Activated naive CD8-positive, alpha-beta T cell treated with anti-CD3 and anti-CD28 coated beads, Interleukin-2, amount 50 U/mL, for 24 hours (primary cell): ENCODE results near the gene FGF12.

ENCODE experiments used
- ATAC-seq: fragments of 150-1000 bp; cut with Tn5 transposase; one replicate; pipeline ENCODE4 v1.10.0; 2021
- DNase-seq: peaks from one replicate; pipeline ENCODE4 v3.0.0; 2021
- H3K27ac Mint-ChIP-seq: one replicate; pipeline ENCODE4 v1.8.0; 2021; ENCODE audit warnings: mild to moderate bottlenecking, mixed read lengths
- H3K27me3 Mint-ChIP-seq: one replicate; pipeline ENCODE4 v1.8.0; 2021; ENCODE audit warnings: mixed read lengths
- H3K36me3 Mint-ChIP-seq: one replicate; pipeline ENCODE4 v1.8.0; 2021; ENCODE audit warnings: low read depth, mixed read lengths
- H3K4me1 Mint-ChIP-seq: one replicate; pipeline ENCODE4 v1.8.0; 2021; ENCODE audit warnings: mixed read lengths
- H3K4me3 Mint-ChIP-seq: one replicate; pipeline ENCODE4 v1.8.0; 2021; ENCODE audit warnings: mild to moderate bottlenecking, moderate library complexity, mixed read lengths
- H3K9me3 Mint-ChIP-seq: one replicate; pipeline ENCODE4 v1.8.0; 2021; ENCODE audit warnings: mixed read lengths

Gene FGF12

GRCh38 chr3:192409838-192410683 is 317.3 kb downstream of the FGF12 start:
- no peak for ATAC-seq
- no peak overlapping the region for H3K4me3 Mint-ChIP-seq
- H3K27me3 Mint-ChIP-seq, result peaks cover 40% of the 10 kb centered on the region

GRCh38 chr3:192409201-192409837 is 318.0 kb downstream of the FGF12 start:
- no peak for DNase-seq
- Mint-ChIP-seq H3K27me3 (peaks cover 40% of the 10 kb centered on the region), H3K36me3 (no peaks in the 10 kb centered on the region), H3K4me3 (no peak overlapping the region), H3K9me3 (no peaks in the 10 kb centered on the region), H3K27ac (no peak overlapping the region), H3K4me1 (peaks cover 2% of the 10 kb centered on the region)
- ATAC-seq, result peak; percentile 17

More at GRCh38 chr3:192409838-192410683, 317.3 kb downstream of the FGF12 start:
- no peak overlapping the region for H3K27ac Mint-ChIP-seq
- peaks cover 2% of the 10 kb centered on the region for H3K4me1 Mint-ChIP-seq
- no peak for DNase-seq
- H3K36me3 Mint-ChIP-seq, result no peaks in the 10 kb centered on the region
- H3K9me3 Mint-ChIP-seq, result no peaks in the 10 kb centered on the region

GRCh38 chr3:192408647-192409200 is 318.6 kb downstream of the FGF12 start:
- no peaks in the 10 kb centered on the region for H3K36me3 Mint-ChIP-seq
- H3K4me3 Mint-ChIP-seq, result no peak overlapping the region
- ATAC-seq (no peak), DNase-seq (no peak)
- no peaks in the 10 kb centered on the region for H3K9me3 Mint-ChIP-seq
- H3K4me1 Mint-ChIP-seq, result peaks cover 2% of the 10 kb centered on the region
- H3K27ac Mint-ChIP-seq, result no peak overlapping the region
- peaks cover 40% of the 10 kb centered on the region for H3K27me3 Mint-ChIP-seq

- ATAC-seq, result peak; percentile 15
- no peaks in the 10 kb centered on the region for H3K9me3 Mint-ChIP-seq
- no peak overlapping the region for H3K4me3 Mint-ChIP-seq
- peaks cover 40% of the 10 kb centered on the region for H3K27me3 Mint-ChIP-seq
- no peak for DNase-seq
- H3K27ac Mint-ChIP-seq, result no peak overlapping the region
- H3K36me3 Mint-ChIP-seq, result no peaks in the 10 kb centered on the region
- peaks cover 2% of the 10 kb centered on the region for H3K4me1 Mint-ChIP-seq
Measured at GRCh38 chr3:192408007-192408646, 319.2 kb downstream of the FGF12 start.

- no peaks in the 10 kb centered on the region for H3K36me3 Mint-ChIP-seq
- H3K4me1 Mint-ChIP-seq, result no peaks in the 10 kb centered on the region
- H3K9me3 Mint-ChIP-seq, result no peaks in the 10 kb centered on the region
- ATAC-seq (no peak), DNase-seq (no peak)
- no peak overlapping the region for H3K4me3 Mint-ChIP-seq
- no peak overlapping the region for H3K27ac Mint-ChIP-seq
- H3K27me3 Mint-ChIP-seq, result no peaks in the 10 kb centered on the region
Measured at GRCh38 chr3:192399767-192400166, 327.6 kb downstream of the FGF12 start.

DNA sequence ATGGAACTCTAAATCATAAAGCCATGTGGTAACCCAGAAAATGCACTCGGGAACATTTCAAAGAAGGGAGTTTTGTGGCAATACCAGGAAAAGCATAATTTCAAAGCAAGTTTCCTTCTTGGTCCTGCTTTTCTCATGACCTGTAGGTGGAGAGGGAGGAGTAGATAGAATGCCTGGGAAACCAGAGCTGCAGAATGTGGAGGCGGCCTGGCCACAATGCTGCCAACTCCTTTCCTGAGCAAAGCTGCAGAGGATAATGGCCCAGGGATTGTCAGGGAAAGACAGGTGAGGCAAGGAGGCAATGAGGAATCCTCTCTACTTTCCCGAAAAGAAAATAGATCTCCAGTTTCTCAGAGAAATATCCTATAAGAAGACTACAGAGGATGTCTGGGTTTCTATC is 330.3 kb downstream of the FGF12 start:
- ATAC-seq, result no peak
- no peaks in the 10 kb centered on the region for H3K27me3 Mint-ChIP-seq
- DNase-seq, result no peak
- H3K4me3 Mint-ChIP-seq, result no peak overlapping the region
- no peaks in the 10 kb centered on the region for H3K9me3 Mint-ChIP-seq
- H3K27ac Mint-ChIP-seq, result no peak overlapping the region
- no peaks in the 10 kb centered on the region for H3K36me3 Mint-ChIP-seq
- no peaks in the 10 kb centered on the region for H3K4me1 Mint-ChIP-seq

- no peaks in the 10 kb centered on the region for H3K36me3 Mint-ChIP-seq
- H3K9me3 Mint-ChIP-seq, result no peaks in the 10 kb centered on the region
- no peak for ATAC-seq
Measured at GRCh38 chr3:192395506-192395905, 331.8 kb downstream of the FGF12 start.

GRCh38 chr3:192392986-192393385 is 334.4 kb downstream of the FGF12 start:
- no peak for DNase-seq
- no peak for ATAC-seq
- no peak overlapping the region for H3K4me3 Mint-ChIP-seq
- no peaks in the 10 kb centered on the region for H3K27me3 Mint-ChIP-seq
- H3K36me3 Mint-ChIP-seq, result no peaks in the 10 kb centered on the region
- no peak overlapping the region for H3K27ac Mint-ChIP-seq
- H3K4me1 Mint-ChIP-seq, result no peaks in the 10 kb centered on the region
- H3K9me3 Mint-ChIP-seq, result no peaks in the 10 kb centered on the region

More at GRCh38 chr3:192395506-192395905, 331.8 kb downstream of the FGF12 start:
- no peaks in the 10 kb centered on the region for H3K27me3 Mint-ChIP-seq
- H3K27ac Mint-ChIP-seq, result no peak overlapping the region
- no peaks in the 10 kb centered on the region for H3K4me1 Mint-ChIP-seq
- DNase-seq, result no peak
- H3K4me3 Mint-ChIP-seq, result no peak overlapping the region

DNA sequence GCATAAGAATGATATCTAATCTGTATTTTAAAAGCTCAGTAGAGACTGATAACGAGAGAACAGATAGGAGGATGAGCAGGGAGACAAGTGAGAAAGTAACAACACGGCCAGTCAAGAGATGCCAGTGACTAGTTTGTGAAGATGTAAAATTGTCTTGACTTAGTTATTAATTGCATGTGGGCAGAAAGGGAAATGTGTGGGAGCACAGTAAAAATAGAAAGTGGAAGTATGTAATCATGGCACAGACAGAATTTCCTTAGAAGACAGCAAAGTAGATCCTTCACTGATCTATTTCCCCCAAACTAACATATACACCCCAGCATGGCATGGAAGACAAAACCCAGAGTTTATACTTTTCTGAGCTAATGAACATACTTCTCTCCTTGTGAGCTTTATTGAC is 344.5 kb downstream of the FGF12 start:
- no peak overlapping the region for H3K4me3 Mint-ChIP-seq
- H3K27ac Mint-ChIP-seq, result no peak overlapping the region
- H3K36me3 Mint-ChIP-seq, result no peaks in the 10 kb centered on the region
- peaks cover 2% of the 10 kb centered on the region for H3K27me3 Mint-ChIP-seq
- ATAC-seq (no peak), DNase-seq (no peak)
- H3K4me1 Mint-ChIP-seq, result no peaks in the 10 kb centered on the region
- no peaks in the 10 kb centered on the region for H3K9me3 Mint-ChIP-seq

- ATAC-seq (no peak), DNase-seq (no peak)
- Mint-ChIP-seq H3K27ac (no peak overlapping the region), H3K36me3 (no peaks in the 10 kb centered on the region), H3K9me3 (no peaks in the 10 kb centered on the region), H3K27me3 (no peaks in the 10 kb centered on the region), H3K4me1 (no peaks in the 10 kb centered on the region), H3K4me3 (no peak overlapping the region)
Measured at GRCh38 chr3:192373586-192373985, 353.8 kb downstream of the FGF12 start.

GRCh38 chr3:192373032-192373431 is 354.3 kb downstream of the FGF12 start:
- no peaks in the 10 kb centered on the region for H3K9me3 Mint-ChIP-seq
- no peaks in the 10 kb centered on the region for H3K36me3 Mint-ChIP-seq
- H3K4me1 Mint-ChIP-seq, result no peaks in the 10 kb centered on the region
- H3K27me3 Mint-ChIP-seq, result no peaks in the 10 kb centered on the region
- H3K27ac Mint-ChIP-seq, result no peak overlapping the region
- no peak overlapping the region for H3K4me3 Mint-ChIP-seq
- DNase-seq (no peak), ATAC-seq (no peak)

- Mint-ChIP-seq H3K36me3 (no peaks in the 10 kb centered on the region), H3K4me1 (no peaks in the 10 kb centered on the region), H3K9me3 (no peaks in the 10 kb centered on the region), H3K27me3 (no peaks in the 10 kb centered on the region), H3K4me3 (no peak overlapping the region), H3K27ac (no peak overlapping the region)
- no peak for ATAC-seq
- DNase-seq, result no peak
Measured at GRCh38 chr3:192372616-192373015, 354.7 kb downstream of the FGF12 start.

- no peak overlapping the region for H3K4me3 Mint-ChIP-seq
Measured at GRCh38 chr3:192371870-192372400, 355.4 kb downstream of the FGF12 start.

DNA sequence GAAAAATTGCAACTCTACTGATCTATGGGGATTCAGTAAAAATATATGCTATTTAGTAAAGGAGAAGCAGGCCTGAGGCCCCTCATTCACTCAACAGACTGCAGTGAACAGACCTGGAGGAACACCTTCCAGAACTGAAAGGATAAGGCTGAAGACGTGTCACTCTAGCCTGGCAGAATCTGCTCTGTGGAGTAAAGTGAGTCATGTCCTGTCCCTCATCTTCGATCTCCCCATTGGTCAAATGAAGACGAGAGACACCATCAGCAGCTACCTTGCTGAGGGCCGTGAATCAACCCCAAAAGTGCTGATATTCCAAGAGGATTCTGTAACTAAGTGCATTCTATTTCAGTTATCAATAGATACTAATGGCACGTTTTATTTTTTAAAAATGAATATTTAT is 359.7 kb downstream of the FGF12 start:
- Mint-ChIP-seq H3K36me3 (no peaks in the 10 kb centered on the region), H3K9me3 (no peaks in the 10 kb centered on the region), H3K27ac (no peak overlapping the region), H3K4me1 (no peaks in the 10 kb centered on the region), H3K27me3 (no peaks in the 10 kb centered on the region), H3K4me3 (no peak overlapping the region)
- ATAC-seq (no peak), DNase-seq (no peak)

More at GRCh38 chr3:192371870-192372400, 355.4 kb downstream of the FGF12 start:
- ATAC-seq (no peak), DNase-seq (no peak)
- Mint-ChIP-seq H3K27me3 (no peaks in the 10 kb centered on the region), H3K9me3 (no peaks in the 10 kb centered on the region), H3K27ac (no peak overlapping the region), H3K4me1 (no peaks in the 10 kb centered on the region), H3K36me3 (no peaks in the 10 kb centered on the region)
